ENCODE measurements around the gene P2RY13.
A peak's percentile ranks its signal among the peaks of the same experiment; 100 is the strongest.

Gene P2RY13

DNA sequence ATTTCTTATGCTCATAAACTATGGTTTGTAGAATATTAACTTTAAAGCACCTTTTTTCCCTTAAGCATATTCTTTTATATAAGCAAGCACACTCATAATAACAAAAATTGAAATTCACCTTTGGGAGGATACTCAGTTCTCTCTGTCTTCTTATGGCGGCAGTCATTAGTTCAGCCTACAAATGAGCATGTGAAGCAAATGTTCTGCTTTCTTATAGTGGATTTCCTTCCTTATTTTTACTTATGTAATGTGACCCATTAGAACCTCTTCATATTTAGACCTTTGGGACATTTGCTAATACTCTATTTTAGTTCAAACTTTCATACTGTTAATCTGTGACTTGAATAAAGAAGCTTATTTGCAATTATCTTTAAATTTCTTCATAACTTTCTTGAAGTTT, at the start of gene P2RY13:
P2RY13 (minus strand) TSS at position 187 of the 400 bp plus-strand sequence; CDS start at position 166, 21 bp downstream.
- no peak for DNase-seq (ENCODE audit: low spot score)

DNA sequence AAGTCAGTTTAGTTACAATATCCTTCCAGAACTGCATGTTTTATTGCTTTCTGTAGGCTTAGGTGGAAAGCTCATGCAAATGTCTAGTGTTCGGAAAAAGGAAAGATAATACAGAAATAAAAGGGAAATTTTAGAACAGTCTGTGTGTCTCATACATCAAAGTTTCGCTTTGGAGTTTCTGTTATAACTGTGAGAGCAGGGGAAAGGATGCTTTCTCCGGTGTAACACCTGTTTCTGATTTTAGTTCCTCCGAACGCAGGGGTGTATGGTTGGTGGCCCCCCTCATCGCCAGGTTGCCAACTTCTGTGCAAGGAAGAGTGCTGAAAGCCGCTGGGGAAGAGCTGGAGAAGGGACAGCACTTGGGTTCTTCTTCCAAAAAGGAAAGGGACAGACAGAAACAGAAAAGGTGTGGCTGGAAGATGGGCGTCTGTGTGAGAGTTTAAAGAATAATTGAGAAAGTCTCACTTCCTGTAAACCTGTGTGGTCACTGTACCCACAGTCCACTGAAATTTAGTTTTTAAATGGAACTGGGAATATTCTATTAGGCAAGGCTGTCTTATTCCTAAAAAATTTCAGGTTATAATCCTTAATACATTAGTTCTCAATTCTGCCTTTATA, 48.5 kb upstream of the P2RY13 start:
- DNase-seq (ENCODE audit: low spot score): no peak

DNA sequence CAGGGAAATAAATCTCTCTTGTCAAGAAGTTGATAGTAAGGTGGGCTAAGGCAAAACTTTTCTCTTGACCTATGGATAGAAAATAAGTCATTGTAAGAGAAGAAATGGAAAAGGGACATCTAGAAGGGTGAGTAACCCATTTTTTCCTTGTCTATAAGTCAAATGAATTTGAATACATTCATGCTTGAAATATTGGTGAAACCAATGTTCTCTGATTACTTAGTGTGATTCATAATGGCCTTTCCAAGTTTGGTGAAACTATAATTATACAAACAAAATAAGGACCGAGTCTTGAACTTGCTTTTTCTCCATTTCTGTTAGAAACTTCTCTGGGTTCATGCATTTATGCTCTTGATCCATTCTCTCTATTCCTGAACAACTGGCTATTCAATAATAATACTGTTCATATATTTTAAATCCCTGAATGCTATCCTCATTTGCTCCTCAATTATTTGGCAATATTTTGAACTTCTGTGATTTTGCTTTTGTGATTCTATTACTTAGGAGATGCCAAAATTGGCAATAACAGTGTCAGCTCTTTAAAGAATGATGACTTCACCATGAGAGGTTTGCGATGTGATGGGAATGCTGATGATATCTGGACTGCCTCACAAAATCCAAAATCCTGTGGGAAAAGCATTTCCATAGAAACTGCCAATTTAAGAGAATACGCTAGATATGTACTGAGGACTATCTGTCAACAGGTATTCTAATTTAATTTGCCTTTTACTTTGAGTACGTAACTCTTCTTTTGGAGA, 42.9 kb upstream of the P2RY13 start:
- no peak for DNase-seq (ENCODE audit: low spot score)

DNA sequence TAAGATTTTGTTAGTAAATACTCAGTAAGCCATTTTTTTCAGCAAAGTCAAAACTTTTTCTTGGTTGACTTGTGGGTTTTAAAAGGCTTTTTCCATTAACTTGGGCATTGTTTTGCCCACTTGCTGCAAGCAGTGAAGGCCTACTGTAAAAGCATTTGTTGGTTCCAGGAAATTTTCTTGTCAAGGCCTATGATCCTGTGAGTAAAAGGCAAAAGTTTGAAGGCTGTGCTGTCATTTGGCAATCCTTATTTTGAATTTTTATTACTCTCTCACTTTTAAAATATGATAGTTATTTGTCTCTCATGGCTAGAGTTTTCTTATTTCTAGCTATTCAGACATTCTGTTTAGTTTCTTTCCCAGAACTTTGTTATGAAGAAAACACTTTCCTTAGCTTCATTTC, 42.2 kb upstream of the P2RY13 start:
- DNase-seq (ENCODE audit: low spot score): no peak

DNA sequence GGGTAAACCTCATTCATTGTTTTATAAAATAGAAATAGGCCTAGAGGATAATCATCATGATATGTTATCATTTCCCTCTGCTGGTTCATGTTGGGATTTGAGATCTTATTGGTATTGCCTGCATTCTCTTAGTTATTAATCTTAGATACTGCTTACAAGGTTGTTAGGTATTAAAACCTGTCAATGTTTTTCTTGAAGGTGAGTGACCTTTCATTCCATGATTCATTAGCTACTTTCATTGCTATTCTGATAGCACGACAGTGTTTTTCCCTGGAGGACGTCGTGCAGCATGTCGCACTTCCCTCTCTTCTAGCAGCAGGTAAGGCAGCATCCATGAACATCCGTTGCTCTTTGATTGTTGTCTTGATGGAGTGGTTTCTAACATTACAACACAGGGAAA, 38.1 kb upstream of the P2RY13 start:
- no peak for DNase-seq (ENCODE audit: low spot score)

DNA sequence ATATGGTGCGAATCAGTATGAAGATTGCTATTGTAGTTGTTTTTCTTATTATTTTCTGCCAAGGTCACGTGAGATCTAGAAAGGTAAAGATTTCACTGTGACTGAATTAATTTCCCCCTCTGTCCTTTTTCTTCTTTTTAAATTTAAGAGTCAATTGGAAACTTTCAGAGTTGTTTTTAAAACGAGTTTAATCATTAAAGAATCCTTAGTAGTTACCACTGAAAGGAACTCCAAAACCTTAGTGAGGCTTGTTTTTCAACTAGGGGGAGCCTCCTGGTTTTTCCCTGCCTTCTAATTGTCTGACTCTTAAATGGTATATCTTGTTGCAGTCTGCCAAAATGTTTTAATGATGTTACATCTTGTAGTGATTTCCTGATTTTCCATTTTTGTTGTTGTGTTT, 37.6 kb upstream of the P2RY13 start:
- no peak for DNase-seq (ENCODE audit: low spot score)

DNA sequence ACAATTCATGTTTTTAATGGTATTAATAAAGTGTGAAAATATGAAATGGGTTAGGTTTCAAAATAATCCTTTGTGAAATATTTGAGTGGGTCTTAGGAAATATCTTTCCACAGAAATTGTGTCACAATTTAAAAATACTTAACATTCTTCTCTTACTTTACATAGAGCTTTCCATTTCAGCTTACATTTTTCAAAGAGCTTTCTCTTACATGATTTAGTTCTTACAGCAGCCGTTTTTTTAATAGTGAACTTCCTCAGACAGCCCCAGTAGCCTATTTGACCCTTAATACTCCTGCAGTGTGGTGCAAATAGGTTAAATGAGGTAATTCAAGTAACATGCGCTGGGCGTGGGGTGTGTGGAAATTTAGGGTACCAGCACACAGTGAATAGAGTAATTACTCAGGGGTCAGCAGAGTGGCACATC, 33.4 kb upstream of the P2RY13 start:
- DNase-seq (ENCODE audit: low spot score): no peak

DNA sequence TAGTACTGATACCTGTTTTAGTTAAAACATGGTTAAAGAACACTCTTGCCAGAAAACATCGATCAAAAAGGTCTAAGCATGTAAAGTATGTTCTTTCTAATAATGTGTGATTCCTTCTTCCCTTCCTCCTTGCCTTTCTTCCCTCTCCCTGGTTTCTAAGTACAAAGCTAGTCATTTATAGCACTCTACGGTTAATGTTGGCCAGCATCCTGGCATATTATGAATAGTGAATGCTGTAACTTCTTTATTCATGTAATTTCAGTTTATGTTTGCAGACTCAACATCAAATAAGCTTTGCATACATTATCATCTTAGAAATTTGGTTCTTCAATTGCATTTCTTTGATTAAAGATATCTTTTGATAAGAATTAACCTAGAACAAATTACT, 28.1 kb upstream of the P2RY13 start:
- DNase-seq (ENCODE audit: low spot score): peak; percentile 57

DNA sequence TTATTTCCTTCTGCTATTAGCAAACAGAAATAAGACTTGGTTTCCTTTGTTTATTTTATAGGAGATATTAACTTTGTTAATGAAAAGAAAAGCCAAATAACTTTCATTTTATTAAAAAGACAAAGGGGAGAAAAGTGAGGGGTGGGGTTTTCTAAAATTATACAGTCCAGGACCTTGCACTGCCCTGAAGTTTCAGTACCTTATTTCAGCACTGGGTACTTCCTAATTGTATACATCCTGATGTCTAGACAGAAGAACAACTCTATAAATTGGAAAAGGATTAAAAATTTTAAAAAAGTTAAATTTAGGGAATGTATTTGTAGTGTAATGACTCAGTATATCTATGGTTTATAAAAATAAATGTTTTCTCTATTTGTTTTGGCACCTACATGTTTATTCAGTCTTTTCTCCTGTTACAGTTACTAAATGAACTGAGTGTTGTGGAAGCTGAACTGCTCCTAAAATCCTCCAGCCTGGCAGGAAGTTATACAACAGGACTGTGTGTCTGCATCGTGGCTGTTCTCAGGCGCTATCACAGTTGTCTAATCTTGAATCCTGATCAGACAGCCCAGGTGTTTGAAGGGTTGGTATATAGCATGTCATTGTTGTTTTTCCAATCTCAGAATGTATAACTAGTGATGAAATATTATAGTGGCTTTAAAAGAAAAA, 27.6 kb upstream of the P2RY13 start:
- peak; percentile 18 for DNase-seq (ENCODE audit: low spot score)

DNA sequence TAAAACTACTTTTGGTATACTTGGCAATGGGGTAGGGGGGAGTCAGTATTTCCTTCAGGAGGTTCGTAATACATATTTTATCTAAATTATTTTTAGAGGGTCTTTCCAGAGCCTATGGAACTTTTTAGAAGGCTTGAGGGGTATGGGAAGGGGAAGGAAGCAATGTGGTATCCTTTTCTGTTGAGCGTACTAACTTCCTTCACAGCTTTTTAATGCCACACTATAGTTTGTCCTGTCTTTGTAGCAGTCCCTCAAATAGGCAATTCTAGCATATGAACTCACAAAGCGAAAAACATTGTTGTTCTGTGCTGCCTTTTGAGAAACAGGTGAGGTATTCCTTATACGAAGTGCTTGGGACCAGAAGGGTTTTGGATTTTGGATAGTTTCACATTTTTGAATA, 22.3 kb upstream of the P2RY13 start:
- DNase-seq (ENCODE audit: low spot score): no peak

DNA sequence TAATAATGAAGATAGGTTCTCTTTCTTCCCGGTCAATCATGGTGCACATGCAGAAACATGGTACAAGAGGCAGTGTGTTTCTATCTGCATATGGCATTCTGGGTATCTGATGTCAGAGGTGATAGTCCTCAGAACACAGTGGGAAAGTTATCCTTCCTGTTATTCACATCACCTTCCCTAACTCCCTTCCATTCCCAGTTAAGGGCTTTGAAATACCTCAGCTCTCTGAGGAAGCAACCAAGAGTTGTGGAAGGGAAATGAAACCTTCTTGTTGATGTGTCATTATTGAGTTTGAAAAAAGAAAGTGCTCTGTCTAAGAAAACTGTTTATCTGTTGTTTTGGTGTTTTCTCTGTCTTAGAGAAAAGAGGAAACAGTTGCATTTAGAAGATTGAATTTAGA, 21.9 kb upstream of the P2RY13 start:
- no peak for DNase-seq (ENCODE audit: low spot score)

DNA sequence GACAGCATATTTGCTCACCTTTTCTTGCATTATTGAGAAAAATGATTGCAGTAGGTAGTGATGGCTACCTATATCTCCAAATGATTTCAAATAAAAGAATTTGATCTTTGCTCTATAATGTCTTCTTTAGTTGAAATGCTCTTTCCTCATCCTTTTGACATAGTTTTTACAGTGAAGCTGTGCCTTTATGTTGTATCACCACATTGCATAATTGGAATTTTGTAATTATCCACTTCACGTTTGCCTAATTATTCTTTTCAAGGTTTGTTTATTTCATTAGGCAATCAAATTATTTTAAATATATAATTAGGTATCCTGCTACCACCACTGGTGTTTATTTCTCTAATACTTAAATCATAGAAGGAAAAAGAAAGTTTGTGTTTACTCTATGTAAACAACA, 21.3 kb upstream of the P2RY13 start:
- DNase-seq (ENCODE audit: low spot score): no peak

DNA sequence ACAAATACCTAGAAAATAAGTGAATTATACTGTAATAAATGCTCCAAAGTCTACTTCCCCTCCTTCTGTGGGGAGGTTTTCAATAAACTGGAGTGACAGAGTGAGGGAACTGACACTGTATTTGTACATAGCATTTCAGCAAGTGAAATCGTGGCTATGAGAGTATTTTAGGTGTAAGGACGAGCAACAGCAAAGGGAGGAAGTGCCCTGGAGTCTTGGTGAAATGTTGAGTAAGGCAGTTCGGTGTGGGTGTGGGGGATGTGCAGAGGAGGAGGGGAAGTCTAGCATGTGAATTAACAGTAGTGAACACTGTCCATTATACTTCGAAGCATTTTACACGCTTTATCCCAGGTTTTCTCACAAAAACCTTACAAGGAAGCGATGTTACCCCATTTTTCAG, 18.1 kb upstream of the P2RY13 start:
- DNase-seq (ENCODE audit: low spot score): no peak

DNA sequence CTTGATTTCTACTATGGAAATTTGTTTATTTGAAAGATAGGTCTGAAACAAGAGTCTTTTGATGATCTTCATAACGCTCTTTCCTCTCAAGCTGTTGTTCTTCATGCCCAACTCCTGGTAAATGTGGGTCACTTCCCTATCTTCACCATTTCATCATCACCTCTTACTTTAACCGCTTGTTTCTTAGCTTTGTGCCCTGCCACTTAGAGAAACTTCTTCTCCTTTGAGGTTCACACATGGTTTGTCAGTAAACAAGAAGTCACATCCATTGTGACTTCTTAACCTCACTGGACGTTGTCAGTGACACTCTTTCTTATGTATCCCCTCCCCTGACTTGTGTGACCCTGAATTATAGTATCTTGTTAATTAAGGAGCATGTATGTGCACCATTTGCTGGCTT, 16.9 kb upstream of the P2RY13 start:
- no peak for DNase-seq (ENCODE audit: low spot score)

DNA sequence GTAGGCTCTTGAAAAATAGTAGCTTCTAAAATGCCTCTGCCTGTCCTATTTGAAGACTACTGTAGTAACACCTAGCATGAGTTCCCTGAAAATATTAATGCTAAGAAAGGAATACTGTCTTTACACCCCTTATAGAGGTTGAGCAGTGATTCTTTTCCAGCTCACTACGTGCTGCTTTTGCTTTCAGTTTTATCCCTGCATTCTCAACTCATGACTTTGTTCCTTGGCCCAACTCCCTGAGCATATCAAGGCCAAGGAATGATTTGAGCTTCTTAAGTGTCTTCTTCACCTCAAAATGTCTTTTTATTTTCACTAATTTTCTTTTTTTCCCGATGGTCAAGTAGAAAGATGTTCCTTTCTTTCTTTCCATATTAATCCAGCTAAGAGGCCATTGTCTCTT, 16.5 kb upstream of the P2RY13 start:
- DNase-seq (ENCODE audit: low spot score): no peak

DNA sequence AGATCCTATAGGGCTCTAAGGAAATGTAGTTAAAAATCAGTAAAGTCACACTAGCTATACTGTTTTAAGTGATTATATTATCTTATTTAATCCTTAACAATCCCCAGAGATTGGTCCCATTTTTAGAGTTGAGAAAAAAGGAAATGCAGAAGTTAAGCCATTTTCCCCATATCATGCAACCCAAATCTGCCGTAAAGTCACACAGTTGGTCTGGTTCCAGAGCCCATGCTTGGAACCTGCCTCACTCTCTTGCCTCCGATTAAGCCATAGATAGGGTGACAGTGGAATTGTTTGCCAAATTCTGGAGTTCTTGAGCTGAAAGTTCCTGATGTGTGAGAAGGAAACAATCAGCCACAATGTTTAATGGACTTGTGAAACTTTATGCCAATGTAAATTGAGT, 2.3 kb upstream of the P2RY13 start:
- no peak for DNase-seq (ENCODE audit: low spot score)

DNA sequence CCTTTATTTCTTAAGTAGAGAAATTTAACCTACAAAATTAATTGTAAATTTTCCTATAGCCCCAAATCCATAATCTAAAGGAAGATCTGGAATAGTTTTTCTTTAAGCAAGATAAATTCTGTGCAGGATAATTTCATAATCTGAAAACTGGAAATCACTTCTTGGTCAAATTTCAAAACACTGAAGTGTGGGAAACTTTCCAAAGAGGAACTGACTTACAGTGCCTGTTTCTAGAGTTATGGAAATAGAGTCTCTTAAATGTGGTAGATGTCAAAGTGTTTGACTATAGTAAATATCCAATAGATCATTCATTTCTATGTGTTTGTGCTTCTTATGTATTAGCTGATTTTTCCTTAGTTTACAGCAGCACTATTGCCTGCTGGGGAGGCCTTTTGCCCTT, 1.6 kb upstream of the P2RY13 start:
- DNase-seq (ENCODE audit: low spot score): no peak

DNA sequence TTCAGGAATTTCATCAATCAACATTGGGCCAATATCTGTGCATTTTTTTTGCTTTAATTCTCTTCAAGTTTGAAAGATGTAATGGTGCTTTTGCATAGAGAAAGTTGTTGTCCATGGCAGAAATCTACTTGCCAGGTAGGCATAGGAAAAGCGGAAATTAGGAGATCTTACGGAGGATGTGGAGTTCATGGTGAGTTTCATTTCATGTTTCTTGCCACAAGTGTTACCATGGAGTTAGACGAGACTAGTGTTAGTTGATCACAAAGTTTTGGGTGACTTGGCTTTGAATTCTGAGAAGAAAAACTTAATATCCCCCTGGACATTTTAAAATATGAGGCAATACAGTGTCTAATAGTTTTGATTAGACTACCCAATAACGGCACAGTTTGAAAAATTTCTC, 1.0 kb upstream of the P2RY13 start:
- DNase-seq (ENCODE audit: low spot score): no peak

DNA sequence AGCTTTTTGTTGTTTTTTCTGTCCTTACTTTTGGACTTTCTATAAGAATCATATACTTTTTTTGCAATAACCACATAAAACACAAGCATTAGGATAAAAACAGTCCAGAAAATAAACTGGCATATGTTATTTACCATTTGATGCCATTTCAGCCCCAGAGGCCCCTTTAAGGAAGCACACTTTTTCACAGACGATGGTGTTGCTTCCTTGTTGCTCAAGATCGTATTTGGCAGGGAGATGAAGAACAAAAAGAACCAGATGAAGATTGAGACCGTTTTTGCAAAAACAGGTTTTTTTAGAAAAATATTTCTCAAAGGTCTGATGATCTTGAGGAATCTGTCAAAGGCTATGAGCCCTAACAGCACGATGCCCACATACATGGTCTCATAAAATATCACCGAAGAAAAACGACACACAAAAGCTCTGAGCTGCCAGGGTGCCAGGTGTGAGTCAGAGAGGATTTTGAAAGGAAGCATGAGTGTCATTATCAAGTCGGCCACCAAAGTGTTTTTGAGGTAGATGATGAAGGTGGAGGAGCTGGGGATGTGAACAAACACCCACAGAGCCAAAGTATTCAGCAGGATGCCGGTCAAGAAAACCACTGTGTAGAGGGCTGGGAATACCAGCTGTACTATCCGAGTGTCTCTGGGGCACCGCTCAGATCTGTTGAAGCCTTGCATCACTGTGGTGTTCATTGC, 902 bp downstream of the P2RY13 start:
- no peak for DNase-seq (ENCODE audit: low spot score)

DNA sequence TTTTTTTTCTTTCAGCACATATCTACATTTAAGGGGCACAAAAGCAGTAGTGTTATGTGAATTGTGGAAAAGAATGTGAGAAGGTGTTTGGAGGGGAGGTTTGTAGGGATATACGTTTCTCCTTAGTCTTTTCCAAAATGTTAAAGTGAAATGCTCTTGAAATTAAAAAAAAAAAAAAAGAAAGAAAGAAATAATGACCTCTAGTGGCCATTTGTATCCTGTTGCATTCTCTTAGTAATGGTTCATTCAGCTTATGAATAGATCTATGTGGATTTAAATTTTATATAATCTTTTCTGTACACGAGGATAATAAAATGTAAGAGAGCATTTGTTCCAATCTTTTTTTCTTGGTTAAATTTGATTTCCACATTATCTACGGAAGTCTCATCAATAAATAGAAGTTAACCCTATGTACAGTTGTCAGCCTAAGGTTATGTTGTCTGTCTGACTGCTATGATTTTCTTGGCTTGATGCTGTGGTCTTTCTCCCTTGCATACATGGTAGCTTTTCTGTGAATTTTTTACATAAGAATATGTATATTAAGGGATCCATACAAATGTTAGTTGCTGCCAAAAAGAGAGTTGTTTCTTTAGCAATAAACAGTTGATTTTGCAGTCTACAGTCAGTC, 1.7 kb downstream of the P2RY13 start:
- DNase-seq (ENCODE audit: low spot score): peak; percentile 44

DNA sequence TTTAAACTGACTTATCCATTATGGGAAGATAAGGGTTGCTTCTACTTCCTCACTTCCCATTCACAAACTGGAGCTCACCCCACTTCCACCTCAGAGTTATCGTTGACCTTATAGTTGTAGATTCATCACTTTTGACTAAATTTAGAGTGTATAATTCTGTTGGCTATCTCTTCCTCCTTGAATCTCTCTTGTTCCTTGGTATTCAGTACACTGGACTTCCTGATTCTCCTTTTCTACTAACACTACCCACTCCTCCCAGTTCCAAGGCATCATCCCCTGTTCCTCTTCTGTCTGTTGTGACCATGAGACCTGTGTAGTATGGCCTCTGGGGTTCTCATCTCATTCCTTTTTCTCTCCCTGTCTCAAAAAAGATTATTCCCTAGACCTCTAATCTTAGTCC, 6.8 kb downstream of the P2RY13 start:
- DNase-seq (ENCODE audit: low spot score): no peak

DNA sequence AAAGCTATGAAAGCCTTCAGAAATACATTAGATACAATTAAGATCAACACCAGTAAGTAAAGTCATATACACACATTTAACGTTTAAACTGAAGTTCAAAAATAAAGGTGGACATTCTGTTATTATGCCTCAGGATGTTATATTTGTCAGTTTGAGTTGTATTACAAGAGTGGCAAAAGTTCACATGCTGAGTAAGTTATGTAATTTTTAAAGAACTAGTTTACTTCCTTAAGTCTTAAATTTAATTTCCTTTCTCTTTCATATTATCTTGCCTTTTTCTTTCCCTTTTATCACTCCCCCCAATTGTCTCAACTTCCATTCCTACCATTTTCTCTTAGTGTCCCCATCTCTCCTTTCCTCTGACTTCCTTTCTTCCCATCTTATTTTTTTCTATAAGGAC, 7.8 kb downstream of the P2RY13 start:
- no peak for DNase-seq (ENCODE audit: low spot score)
